K562 (cell line): Measurements from ENCODE around the gene PRRC2A. TPM values are rescaled to one million over a fixed set of nuclear protein-coding genes. Genes with fewer than 3 reads are reported as not detected.
A peak's percentile ranks its signal among the peaks of the same experiment; 100 is the strongest.

Experiments
- AFF1 ChIP-seq, 2 experiments: fragments of 450-650 bp; IDR thresholded peaks; 2 replicates each; pipeline ENCODE4 v1.6.1; 2018; ENCODE audit warnings: mild to moderate bottlenecking in 2 of 2, low read depth in 1 of 2; ENCODE audit not compliant: partially characterized antibody in 2 of 2
- E4F1 ChIP-seq: fragments of 250-450 bp; sonication (Bioruptor Pico); IDR thresholded peaks from 2 replicates; pipeline ENCODE4 v1.5.0; 2021; ENCODE audit warnings: mild to moderate bottlenecking, borderline replicate concordance
- GTF2A2 ChIP-seq: IDR thresholded peaks from 2 replicates; pipeline ENCODE4 v1.6.1; 2016; ENCODE audit warnings: mild to moderate bottlenecking, missing genetic modification characterization, missing compliant biosample characterization
- IRF1 ChIP-seq: sonication (generic); formaldehyde crosslinking; IDR thresholded peaks from 2 replicates; pipeline ENCODE4 v1.8.0; 2022; ENCODE audit warnings: missing genetic modification reagents, mild to moderate bottlenecking, borderline replicate concordance
- MTF1 ChIP-seq: fragments of 250-450 bp; sonication (Bioruptor Pico); IDR thresholded peaks from 2 replicates; pipeline ENCODE4 v1.9.0; 2021; ENCODE audit warnings: moderate library complexity, mild to moderate bottlenecking, inconsistent platforms, borderline replicate concordance
- NCOA1 ChIP-seq: fragments of 450-650 bp; IDR thresholded peaks from 2 replicates; pipeline ENCODE4 v1.6.1; 2016; ENCODE audit warnings: low read depth
- ZBTB26 ChIP-seq: fragments of 450-650 bp; formaldehyde crosslinking; IDR thresholded peaks from 2 replicates; pipeline ENCODE4 v1.4.0; 2022; ENCODE audit warnings: missing genetic modification characterization
- polyA plus RNA-seq, 8 experiments: library from polyadenylated mRNA; depleted of rRNA in 4 of 8; stranded (reverse) in 5 of 8; unstranded in 3 of 8; fragments of >200 nt; fragmentation: Nextera tagmentation in 2 of 8; fragmentation: Illumina TruSeq in 1 of 8; extraction: Ambion mirVana in 2 of 8; extraction: Trizol in 1 of 8; gene quantifications; 2 replicates each; pipeline versions ENCODE4 v1.2.1 to v1.2.3, GENCODE V29; 2011 to 2014; ENCODE audit warnings: inconsistent platforms in 1 of 8, missing spikeins in 1 of 8
- total RNA-seq, 7 experiments: library from RNA; depleted of rRNA in 6 of 7; stranded (reverse); fragments of >200 nt in 6 of 7; fragmentation: Illumina TruSeq in 2 of 7; extraction: Trizol in 2 of 7; gene quantifications; 2 replicates each; pipeline versions ENCODE4 v1.2.1 to v1.2.3, GENCODE V29; 2011 to 2021; ENCODE audit warnings: low replicate concordance in 1 of 7
- TF ChIP-seq, protein P1 (sequence below), 2 experiments: fragments of 450-650 bp; IDR thresholded peaks; 2 replicates each; pipeline ENCODE4 v1.6.1; 2016; ENCODE audit warnings: mild to moderate bottlenecking in 2 of 2, borderline replicate concordance in 1 of 2, low read depth in 1 of 2, moderate library complexity in 1 of 2

PRRC2A gene
- total and polyA plus RNA-seq, 9 of the 15 experiments (the other 6 are each of a cell fraction or from before 2014, with no cell fraction given), result 1.0 to 332 (median 63.0) TPM

GRCh38 chr6:31664790-31665500 is 44.4 kb downstream of the PRRC2A start, which contains the start of gene GPANK1 (continued):
- TF ChIP-seq, protein P1, sequence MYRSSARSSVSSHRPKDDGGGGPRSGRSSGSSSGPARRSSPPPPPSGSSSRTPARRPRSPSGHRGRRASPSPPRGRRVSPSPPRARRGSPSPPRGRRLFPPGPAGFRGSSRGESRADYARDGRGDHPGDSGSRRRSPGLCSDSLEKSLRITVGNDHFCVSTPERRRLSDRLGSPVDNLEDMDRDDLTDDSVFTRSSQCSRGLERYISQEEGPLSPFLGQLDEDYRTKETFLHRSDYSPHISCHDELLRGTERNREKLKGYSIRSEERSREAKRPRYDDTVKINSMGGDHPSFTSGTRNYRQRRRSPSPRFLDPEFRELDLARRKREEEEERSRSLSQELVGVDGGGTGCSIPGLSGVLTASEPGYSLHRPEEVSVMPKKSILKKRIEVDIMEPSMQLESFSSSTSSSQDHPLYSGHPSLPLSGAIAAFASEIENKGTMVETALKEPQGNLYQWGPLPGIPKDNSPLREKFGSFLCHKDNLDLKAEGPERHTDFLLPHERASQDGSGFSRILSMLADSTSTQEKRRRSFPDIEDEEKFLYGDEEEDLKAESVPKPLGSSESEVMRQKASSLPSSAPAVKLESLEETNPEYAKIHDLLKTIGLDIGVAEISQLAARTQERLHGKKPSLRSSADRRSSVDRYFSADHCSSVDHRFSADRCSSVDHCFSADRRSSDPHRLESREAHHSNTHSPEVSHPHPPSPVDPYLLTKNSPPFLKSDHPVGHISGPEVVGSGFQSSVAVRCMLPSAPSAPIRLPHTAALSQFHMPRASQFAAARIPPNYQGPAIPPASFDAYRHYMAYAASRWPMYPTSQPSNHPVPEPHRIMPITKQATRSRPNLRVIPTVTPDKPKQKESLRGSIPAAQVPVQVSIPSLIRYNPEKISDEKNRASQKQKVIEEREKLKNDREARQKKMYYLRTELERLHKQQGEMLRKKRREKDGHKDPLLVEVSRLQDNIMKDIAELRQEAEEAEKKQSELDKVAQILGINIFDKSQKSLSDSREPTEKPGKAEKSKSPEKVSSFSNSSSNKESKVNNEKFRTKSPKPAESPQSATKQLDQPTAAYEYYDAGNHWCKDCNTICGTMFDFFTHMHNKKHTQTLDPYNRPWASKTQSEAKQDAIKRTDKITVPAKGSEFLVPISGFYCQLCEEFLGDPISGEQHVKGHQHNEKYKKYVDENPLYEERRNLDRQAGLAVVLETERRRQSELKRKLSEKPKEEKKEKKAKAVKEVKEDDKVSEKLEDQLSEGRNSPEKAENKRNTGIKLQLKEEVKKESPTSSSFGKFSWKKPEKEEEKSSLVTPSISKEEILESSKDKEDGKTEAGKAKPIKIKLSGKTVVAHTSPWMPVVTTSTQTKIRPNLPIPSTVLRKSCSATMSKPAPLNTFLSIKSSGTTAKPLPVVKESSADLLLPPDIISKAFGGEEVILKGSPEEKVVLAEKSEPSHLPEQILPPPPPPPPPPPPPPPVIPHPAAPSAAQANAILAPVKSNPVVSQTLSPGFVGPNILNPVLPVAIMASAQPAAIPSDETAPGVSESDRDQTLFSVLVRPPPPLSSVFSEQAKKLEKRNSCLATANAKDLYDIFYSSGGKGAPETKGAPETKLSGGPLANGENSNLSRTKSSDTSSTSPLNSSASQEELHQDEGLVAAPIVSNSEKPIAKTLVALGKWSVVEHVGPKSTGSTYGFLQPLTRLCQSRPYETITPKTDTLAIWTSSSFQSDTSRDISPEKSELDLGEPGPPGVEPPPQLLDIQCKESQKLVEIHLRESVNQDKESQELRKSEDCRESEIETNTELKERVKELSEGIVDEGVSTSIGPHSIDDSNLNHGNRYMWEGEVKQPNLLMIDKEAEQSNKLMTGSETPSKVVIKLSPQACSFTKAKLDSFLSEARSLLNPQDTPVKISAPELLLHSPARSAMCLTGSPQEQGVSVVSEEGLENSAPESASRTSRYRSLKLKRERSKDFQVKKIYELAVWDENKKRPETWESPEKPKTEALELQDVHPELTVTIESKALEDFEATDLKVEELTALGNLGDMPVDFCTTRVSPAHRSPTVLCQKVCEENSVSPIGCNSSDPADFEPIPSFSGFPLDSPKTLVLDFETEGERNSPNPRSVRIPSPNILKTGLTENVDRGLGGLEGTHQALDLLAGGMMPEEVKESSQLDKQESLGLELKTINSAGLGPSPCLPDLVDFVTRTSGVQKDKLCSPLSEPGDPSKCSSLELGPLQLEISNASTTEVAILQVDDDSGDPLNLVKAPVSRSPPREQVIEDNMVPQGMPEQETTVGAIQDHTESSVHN (IDR thresholded peaks at IDR 0.05; ENCODE audit: borderline replicate concordance in 1 of 2, low read depth in 1 of 2), result no peak
- peak; percentile 70; the same call in 1 of the 2 replicates for TF ChIP-seq ZBTB26
- TF ChIP-seq GTF2A2 (tag), result peak; percentile 90
- no peak; the same call in 1 of the 2 replicates for TF ChIP-seq IRF1 (CRISPR knock-in tag)
- no peak for TF ChIP-seq E4F1 (CRISPR knock-in tag)
- TF ChIP-seq AFF1 (IDR thresholded peaks at IDR 0.05; ENCODE audit: low read depth in 1 of 2, partially characterized antibody in 2 of 2), result peak; percentile 42 to 81
- TF ChIP-seq NCOA1, result 0 out of 2 replicates have a peak, but pooled peaks have one; percentile 10
- peak; percentile 73 for TF ChIP-seq MTF1
